ENCODE measurements around the gene STXBP5L. TPM values are rescaled to one million over a fixed set of nuclear protein-coding genes. Genes with fewer than 3 reads are reported as not detected.
"Not testable (repeated sequence)": the region's sequence is repeated elsewhere in the genome, so short reads cannot be mapped to it uniquely, and the experiment has no call there.

The STXBP5L gene
- total RNA-seq, 1 donor from 2014 or later = 1.4 TPM

DNA sequence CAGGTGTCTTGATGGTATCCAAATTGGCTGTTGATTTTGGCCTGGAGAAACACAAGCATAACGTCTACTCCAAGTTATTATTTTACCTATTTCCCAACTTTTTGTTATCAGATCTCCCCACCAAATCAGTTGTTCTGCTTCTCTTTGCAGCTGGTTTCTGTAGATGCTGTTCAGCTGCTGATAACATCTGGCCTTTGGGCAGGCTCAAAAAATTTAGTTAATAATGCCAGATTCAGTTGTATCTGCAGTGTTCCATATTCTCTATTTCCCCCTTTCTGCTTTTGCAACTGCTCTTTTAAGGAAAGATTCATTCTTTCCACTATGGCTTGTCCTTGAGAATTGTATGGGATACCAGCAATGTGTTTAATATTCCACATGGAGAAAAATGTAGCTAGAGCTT is 488.0 kb downstream of the STXBP5L start:
- ATAC-seq; intact Hi-C loops (cut with DNase I); DNase-seq (ENCODE audit: low spot score): not testable (repeated sequence)

DNA sequence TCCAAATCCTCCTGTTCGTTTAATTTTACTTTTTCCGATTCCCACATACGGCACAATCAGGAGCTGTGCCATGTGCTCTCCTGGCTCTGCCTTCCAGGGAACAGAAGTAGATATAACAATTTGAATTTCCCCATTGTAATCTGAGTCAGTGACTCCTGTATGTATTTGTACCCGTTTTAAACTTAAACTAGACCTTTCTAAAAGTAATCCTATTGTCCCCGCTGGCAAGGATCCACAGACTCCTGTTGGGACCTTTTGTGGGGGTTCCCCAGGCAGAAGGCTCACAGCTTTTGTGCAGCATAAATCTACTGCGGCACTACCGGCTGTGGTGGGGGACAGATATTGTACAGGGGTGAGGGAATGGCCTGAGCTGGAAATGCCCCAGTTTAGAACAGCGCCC is 490.0 kb downstream of the STXBP5L start:
- ATAC-seq = not testable (repeated sequence)

DNA sequence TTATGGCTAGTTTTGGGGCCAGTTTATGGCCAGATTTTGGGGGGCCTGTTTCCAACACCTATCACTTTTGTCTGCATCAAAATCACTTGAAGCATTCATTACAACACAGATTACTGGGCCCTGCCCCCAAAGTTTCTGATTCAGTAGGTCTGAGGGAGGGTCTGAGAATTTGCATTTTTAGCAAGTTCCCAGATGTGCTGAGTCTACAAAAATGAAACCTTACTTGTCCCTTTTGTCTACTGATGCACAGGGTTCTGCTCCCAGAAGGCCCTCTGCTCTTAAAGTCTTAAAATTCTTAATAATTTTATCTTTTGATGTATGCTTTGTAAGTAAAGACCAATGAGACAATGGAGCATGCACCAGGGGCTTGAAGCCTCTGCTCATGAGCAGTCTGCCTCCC is 491.8 kb downstream of the STXBP5L start:
- DNase-seq (ENCODE audit: low spot score) (no peak), ATAC-seq (no peak)
- intact Hi-C loops (cut with DNase I) = no loop called here

More for the DNA sequence above, 490.0 kb downstream of the STXBP5L start:
- intact Hi-C loops (cut with DNase I); DNase-seq (ENCODE audit: low spot score): not testable (repeated sequence)

DNA sequence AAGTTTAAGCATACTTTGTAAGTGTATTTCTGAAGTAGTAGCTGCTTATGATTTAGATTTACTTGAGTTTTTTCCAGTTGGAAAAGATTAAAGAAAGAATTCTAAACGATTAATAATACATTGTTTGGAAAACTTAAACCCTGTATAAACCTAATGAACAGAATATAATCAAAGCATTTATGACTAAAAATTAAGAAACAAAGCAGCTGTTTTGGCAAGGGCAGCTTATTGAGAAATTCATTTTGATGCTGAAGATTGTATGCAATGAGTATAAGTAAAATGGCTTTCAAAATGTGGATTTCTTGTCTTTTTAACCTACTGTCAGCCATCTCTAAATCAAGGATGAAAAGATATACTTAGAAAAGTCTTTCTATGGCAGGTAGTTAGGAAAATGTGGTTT is 497.6 kb downstream of the STXBP5L start:
- intact Hi-C loops (cut with DNase I) = no loop called here
- DNase-seq (ENCODE audit: low spot score) = no peak
- no peak for ATAC-seq

DNA sequence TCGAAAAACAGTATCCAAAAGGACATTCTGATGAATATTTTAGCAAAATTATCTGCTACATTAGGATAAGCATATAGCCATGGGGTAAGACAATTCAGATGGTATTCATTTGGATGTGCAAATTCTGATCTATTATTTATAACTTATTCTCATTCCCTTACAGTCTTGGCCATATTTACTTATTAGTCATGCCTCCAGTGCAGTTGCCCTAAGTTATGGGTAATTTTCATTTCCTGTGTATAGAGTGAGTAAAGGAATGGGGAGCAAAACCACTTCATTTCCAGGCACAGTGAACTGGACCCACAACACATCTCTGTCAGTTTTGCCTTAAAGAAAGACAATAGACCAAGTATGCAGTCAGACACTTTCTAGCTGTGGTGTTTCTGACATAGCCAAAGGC is 503.5 kb downstream of the STXBP5L start:
- ATAC-seq = no peak
- intact Hi-C loops (cut with DNase I) = no loop called here
- DNase-seq (ENCODE audit: low spot score) = no peak

DNA sequence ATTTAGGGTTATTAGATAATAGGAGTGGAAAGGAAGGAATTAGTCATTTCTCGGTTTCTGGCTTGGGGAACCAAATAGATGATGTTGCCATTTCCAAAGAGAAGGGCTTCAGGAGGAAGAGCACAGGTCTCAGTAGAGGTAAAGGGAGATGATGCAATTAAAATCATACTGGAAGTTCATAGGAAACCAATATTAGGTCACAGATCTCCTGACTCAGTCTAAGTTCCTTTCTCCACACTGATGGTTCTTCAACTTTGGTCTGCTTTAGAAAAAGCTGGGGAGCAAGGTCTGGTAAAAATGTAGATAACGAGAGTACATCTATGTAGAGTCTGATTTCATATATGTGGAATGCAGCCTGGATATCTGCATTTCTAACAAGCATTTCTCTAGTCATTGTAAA is 506.9 kb downstream of the STXBP5L start:
- no peak for DNase-seq (ENCODE audit: low spot score)
- no peak for ATAC-seq
- intact Hi-C loops (cut with DNase I) = no loop called here

DNA sequence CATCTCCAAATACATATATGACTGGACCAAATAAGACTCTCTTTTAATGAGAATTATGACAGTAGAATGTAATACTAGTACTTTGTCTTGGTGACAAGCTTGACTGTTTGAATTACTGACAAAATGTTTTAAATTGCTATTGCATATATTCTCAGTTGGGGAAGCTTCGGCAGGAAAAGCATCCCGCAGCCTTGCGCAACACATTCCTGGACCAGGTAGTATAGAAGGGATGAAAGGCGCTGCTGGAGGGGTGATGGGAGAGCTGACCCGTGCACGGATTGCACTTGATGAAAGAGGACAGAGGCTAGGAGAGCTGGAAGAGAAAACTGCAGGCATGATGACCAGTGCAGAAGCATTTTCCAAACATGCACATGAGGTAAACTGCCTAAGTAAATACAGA is 510.2 kb downstream of the STXBP5L start:
- DNase-seq (ENCODE audit: low spot score) = no peak
- no peak for ATAC-seq
- intact Hi-C loops (cut with DNase I) = no loop called here

DNA sequence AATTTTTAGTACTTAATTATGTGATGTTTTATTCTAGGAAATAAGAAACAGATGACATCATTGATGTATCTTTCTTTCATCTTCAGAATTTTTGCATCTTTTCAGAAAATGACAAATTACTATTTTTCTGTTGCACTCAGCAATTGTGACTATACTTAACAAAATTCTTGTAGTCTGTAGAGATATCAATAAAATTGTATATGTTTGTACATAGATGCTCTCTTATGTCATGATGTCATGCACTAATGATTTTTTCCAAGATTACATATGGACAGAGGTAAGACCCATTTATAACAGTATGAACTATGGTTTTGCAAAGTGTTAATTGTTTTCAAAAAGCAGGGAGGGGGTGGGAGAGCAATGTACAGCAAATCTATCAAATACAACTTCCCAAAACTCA is 516.5 kb downstream of the STXBP5L start:
- intact Hi-C loops (cut with DNase I) = no loop called here
- ATAC-seq (no peak), DNase-seq (ENCODE audit: low spot score) (no peak)

DNA sequence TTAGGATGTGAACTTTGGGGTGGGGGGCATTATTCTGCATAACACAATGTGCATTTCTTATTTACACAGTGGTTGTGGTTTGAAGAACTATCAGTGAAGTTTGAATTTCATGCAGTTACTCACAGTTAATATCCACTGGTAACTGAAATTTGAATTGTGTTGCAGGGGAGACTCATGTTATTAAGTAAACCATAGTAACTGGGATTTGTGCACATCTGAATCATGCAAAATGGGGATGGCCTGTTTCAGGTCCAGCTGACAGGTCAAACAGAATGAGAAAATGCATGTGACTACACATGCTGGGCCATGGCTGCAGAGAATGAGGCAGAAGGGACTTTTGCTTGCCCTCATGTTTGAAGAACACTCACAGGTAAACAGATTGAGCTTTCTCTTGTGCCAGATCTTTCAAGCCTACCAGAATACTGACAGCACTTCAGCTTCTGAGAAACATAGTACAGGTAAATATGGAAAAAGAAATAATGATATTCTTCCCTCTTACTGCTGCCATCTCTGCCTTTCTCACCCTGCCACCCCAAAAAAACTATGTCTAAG is 522.7 kb downstream of the STXBP5L start:
- intact Hi-C loops (cut with DNase I) = no loop called here
- ATAC-seq = no peak
- DNase-seq (ENCODE audit: low spot score) = no peak

DNA sequence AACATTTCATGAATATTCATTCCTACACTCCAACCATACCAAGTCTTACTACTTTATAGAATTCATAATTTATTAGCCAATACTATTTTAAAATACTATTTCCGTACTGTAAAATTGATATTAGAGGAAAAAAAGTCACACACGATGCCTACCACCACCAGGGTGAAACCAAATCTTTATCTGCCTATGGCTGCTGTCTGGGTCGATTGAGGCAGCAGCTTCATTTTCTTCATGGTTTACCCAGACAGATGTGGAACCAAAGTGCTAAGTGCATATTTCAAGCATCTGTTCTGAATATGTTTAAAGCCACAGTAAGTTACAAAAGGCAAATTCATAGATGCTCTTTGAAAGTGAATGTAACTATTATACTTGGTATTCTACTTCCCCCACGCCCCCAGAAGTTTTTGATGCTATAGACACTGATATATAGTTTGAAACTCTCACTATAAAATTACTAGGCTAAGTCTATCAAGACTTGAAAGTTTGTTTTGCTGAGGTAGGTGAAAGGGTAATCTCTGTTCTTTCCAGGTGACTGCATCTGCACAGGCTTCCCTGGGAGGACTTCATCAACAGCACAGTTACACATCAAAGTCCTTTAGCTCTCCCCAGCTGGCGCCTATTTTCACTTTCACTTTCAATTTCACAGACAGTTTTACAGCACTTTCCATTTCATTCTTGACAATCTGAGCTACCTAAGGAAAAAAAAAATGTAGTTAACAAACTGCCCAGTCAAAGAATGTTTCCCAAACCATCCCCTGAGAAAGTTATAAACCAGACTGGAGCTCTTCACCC is 523.9 kb downstream of the STXBP5L start:
- intact Hi-C loops (cut with DNase I) = no loop called here
- no peak for DNase-seq (ENCODE audit: low spot score)
- peak; percentile 67 for ATAC-seq

DNA sequence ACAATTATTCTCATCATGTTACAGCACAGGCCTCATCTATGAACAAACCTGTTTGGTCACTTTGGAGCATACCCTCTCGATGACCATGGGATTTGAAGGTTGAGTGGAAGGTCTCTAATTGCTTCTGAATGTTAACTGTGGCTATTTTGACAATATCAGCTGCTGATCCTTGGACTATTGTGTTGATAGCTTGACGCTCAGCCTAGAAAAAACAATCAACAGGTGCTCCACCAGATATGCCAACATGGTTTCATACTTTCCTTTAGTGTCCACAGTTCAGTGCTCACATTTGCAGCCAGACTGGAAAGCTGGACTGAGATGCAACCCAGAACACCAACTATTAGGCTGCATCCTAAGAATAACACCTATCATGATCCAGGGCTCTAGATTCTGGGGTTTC is 528.1 kb downstream of the STXBP5L start:
- DNase-seq (ENCODE audit: low spot score) (no peak), ATAC-seq (no peak)
- intact Hi-C loops (cut with DNase I) = no loop called here

DNA sequence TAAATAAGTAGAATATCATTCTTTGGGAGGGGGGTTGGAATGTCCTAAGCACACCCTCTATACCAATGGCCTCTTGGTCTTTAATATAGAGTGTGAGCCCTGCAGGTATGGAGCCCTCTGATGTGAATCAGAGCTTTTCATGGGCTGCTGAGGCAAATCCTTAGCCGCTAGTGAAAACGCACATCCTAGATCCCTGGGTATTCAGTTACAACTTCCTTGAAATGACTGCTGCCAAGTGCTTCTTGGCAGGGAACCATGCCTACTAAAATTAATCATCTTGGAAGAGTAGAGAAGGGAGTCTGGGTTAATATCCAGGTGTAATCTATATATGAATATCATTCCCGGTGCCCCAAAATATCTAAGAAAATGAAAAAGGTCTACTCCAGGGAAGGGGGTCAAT is 528.6 kb downstream of the STXBP5L start:
- intact Hi-C loops (cut with DNase I) = no loop called here
- DNase-seq (ENCODE audit: low spot score) (no peak), ATAC-seq (no peak)

DNA sequence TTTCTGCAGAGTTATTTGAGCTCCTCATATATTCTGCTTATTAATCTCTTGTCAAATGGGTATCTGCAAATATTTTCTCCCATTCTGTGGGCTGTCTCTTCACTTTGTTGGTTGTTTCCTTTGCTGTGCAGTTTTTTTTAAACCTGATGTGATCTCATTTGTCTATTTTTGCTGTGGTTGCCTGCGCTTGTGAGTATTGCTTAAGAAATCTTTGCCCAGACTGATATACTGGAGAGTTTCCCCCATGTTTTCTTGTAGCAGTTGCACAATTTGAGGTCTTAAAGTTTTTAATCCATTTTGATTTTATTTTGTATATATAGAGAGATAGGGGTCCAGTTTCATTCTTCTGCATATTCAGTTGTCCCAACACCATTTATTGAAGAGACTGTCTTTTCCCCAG is 535.5 kb downstream of the STXBP5L start:
- no peak for ATAC-seq
- intact Hi-C loops (cut with DNase I) = no loop called here
- DNase-seq (ENCODE audit: low spot score) = no peak

DNA sequence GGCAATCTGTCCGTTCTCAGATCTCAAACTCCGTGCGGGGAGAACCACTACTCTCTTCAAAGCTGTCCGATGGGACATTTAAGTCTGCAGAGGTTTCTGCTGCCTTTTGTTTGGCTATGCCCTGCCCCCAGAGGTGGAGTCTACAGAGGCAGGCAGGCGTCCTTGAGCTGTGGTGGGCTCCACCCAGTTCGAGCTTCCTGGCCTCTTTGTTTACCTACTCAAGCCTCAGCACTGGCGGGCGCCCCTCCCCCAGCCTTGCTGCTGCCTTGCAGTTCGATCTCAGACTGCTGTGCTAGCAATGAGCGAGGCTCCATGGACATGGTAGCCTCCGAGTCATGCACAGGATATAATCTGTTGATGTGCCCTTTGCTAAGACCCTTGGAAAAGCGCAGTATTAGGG is 543.7 kb downstream of the STXBP5L start:
- DNase-seq (ENCODE audit: low spot score); ATAC-seq; intact Hi-C loops (cut with DNase I): not testable (repeated sequence)

DNA sequence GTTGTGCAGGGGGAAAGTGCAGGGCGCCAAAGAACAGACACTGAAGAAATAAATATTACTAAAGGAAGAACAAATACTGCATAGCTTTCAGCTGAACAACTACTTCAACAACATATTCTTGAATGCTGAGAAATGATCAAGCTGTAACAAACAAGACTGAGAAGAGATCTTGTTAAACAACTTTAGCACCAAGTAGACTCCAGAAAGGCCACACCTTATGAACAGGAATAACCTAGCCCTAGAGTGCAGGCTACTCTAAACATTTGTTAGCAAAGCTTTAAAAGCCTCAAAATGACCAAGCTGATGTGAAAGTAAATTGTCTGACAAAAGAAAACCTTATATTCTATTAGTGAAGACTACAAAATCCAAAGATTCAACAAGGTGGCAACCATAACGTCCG is 554.6 kb downstream of the STXBP5L start:
- intact Hi-C loops (cut with DNase I) = no loop called here
- DNase-seq (ENCODE audit: low spot score) (no peak), ATAC-seq (no peak)

DNA sequence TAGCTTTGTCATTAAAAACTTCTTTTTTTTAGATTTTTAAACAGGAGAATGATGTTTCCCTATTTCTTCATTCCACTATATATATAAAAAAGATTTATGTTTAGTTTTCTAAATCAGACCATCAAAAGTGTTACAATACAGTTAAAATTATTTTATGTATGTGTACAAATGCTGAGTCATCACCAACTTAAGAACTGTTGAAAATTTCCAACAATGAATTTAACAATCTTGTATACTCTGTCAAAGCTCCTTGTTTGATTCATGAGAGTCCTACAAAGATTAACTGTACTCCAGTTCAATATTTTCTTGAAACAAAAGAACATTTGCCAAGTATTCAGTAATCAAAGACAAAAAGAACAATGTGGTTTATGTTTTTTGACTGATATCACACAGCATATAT is 555.7 kb downstream of the STXBP5L start:
- DNase-seq (ENCODE audit: low spot score) (no peak), ATAC-seq (no peak)
- intact Hi-C loops (cut with DNase I) = no loop called here

DNA sequence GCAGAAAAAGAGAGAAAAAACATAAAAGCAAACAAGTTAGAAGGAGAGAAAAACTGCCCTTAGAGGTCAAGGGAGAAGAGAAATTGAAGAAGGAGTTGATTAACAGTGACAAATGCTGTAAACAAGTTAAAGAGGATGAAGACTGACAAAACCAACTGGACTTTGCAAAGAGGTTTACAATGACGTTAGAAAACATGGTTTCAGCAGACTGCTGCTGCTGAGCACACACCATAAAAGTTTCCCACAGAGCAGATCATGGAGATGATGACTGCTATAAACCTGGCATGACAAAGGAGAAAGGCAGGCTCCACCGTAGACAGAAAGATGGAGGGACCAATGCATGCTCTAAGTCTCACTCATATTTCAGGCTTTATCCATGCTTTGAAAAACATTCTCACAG is 559.1 kb downstream of the STXBP5L start:
- ATAC-seq = no peak

DNA sequence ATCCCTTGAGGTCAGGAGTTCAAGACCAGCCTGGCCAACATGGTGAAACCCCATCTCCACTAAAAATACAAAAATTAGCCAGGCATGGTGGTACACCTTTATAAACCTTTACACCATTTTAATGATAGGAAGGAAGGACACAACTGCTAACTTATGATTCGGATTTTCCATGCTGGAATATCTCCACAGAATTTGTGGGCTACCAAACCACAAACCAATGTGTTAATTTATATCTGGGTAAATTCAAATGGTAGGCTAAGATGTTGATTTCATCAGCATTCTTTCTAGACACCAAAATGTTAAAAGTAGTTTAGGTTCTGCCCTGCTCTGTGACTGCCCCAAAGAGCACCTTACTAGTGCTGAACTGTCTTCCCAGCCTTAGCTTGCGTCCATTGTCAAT is 565.0 kb downstream of the STXBP5L start:
- intact Hi-C loops (cut with DNase I) = no loop called here
- DNase-seq (ENCODE audit: low spot score) (no peak), ATAC-seq (no peak)

More for the DNA sequence above, 559.1 kb downstream of the STXBP5L start:
- intact Hi-C loops (cut with DNase I) = no loop called here
- no peak for DNase-seq (ENCODE audit: low spot score)

Data from sciatic nerve (tissue), 2 donors.